ENCODE data around the gene NDEL1.
A peak's percentile ranks its signal among the peaks of the same experiment; 100 is the strongest.

The NDEL1 gene

GRCh38 chr17:8417806-8418205 lies 17.9 kb upstream of the NDEL1 start:
- DNase-seq, result no peak

GRCh38 chr17:8418471-8418870 lies 17.2 kb upstream of the NDEL1 start:
- no peak for DNase-seq

DNA sequence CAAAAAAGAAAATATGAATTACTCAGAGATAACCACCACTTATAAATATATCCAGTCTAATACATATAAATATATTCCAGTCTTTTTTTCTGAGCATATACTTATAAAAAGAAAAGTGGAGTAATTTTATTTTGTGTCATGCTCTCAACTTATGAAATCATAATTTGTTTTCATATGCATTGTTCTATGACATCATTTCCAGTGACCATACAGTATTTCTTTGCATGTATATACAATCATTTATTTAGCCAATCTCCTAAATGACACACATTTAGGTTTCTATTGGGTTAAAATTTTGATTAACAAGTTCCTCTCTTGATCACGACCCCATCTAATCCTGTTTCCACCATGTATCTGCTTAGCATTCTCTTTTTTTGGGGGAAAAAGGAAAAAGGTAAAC lies 16.4 kb upstream of the NDEL1 start:
- DNase-seq, result no peak

- DNase-seq, result no peak
Measured at GRCh38 chr17:8420041-8420934, 15.4 kb upstream of the NDEL1 start.

DNA sequence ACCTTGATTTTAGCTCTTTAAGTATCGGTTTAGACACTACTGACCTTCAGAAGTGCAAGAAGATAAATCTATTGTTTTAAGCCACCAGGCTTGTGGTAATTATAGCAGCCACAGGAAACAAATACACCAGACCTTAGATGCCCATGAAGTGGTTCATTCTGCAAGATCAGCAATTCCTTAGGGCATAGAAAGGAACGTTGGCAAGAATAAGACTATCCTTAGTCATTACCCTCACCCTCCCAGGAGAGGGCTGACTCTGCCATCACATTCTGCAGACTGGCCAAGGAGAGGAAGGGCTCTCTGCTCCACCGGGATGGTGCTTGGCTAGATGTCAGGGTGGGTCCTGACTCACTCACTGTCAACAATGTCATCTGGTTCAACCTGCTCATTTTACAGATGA lies 14.1 kb upstream of the NDEL1 start:
- no peak for DNase-seq

- no peak for DNase-seq
Measured at GRCh38 chr17:8426094-8426720, 9.5 kb upstream of the NDEL1 start.

- no peak for DNase-seq
Measured at GRCh38 chr17:8426802-8427201, 8.9 kb upstream of the NDEL1 start.

DNA sequence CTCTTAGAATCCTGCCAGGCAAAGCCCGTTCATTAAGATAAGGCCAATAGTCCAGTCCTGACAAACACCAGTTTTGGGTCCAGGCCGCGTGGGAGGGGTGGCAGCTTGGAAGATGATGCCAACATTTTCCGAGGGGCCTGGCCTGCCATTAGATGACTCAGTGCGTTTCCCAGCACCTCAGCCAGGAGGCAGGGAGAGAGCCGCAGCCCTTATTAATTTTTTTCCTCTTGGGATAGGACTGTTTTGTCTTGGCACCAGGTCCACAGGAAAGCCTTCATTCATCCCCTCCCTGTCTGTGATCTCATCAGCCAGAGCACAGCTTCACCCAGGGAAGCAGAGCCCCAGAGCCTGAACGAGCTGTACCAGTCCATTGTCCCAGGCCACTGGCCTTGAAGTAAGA lies 4.7 kb upstream of the NDEL1 start:
- no peak for DNase-seq

DNA sequence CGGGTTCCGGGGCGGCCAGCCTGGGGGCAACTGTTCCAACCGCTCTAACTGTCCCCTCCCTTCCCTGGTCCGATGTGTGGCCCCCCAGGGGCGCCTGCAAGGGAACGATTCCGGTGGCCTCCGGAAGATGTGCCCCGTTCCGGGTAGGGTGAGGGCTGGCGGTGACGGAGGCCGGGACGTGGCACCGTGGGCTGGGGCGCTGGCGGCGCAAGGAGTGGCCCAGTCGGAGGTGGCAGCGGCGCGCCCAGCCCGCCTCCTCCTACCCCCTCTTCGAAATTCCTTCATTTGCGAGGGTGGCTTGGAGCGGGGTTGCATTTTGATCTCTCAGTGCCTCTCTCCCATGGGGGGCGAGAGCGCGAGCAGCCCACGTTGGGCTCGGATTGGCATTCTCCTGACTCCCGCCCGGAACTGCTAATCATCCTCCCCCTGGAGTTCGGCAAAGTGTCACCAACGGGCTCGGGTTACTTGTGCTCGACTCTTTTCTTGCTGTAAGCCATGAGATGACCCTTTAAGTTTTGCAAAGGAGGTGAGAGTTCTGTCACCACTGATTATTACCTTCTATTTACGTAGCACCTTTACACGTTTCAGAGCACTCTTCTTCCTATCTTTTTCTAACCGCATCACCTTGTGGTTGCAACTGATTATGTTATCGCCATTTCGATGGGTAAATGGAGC lies 622 bp downstream of the NDEL1 start:
- DNase-seq, result peak; percentile 27

DNA sequence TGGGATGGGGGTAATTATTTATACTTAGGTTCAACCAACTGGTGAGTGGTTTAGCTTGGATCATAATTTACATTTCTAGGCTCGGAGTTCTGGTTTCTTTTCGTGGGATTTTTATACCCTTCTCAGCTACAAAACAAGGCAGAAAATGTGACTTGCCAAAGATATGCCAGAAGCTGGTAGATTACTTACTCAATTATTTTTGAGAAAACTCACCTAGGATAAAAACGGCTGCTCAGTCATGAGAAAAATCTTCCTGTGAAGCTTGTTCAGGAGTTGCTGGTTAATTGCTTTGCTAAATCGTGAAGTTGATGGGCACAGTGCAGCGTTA lies 1.1 kb downstream of the NDEL1 start:
- no peak for DNase-seq

GRCh38 chr17:8438441-8438840 lies 2.8 kb downstream of the NDEL1 start:
- DNase-seq, result no peak

DNA sequence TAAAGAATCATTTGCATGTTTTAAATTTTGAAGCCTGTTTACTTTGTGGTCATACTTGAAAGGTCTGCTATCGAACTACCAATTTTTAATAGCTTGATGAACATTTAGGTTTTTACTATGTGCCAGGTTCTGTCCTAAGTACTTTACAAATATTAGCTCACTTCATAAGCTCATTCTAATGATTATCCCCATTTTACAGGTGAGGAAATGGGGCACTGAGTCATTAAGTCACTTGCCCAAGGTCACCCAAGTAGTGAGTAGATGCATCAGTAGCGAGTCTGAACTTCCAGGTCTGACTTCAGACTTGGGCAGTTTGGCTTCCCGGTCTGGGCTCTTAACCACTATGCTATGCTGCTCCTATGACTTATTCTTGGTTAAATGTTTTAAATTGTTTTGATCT lies 4.0 kb downstream of the NDEL1 start:
- no peak for DNase-seq

DNA sequence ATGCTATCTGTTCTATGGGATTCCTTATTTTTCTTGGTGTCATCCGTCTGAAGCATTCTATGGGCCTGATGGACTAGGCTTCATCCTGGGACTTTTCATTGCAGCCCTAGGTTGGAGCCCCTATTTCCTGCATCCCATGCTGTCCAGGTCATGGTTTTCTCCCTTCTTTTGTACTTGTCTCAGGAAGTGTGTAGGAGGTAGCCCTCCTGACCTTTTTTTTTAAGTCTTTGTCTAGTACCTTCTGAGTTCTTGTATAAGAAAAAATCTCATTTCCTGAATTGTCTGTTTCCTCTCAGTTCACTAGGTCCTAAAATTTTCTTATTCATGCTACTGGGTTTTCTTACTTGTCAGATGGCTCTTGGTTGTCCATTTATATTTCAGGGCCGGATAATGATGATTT lies 6.0 kb downstream of the NDEL1 start:
- DNase-seq, result no peak

DNA sequence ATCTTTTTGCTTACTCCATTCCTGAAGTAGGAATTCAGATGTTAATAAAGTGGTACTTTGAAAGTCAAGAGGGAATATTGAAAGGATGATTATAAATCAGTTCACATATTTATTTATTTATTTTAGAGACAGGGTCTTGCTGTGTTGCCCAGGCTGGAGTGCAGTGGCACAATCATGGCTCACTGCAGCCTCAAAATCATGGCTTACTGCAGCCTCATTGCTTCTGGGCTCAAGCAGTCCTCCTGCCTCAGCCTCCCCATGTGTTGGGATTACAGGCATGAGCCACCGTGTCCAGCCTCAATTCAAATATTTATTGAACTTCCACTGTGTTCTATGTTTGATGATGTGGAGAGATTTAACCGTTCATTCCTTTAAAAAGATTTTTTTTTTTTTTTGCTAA lies 6.6 kb downstream of the NDEL1 start:
- no peak for DNase-seq

DNA sequence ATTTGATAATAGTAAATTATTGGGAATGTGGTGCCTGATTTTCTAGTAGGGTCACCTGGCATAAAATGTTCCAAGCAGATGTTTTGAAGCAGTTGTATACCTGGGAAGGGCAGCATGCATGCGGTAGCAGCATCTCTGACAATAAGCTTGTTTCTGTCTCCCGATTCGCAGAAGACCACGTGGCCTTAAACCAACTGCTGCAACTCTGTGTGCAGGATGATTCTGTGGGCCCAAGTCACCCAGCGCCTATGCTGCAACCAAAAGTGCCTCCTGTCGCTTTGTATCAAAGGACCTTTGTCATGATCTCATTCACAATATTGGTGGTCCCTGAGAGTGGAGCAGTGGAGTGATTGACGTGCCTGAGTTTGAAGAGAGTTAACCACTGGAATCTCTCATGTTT lies 8.1 kb downstream of the NDEL1 start:
- no peak for DNase-seq

- no peak for DNase-seq
Measured at GRCh38 chr17:8444494-8444893, 8.8 kb downstream of the NDEL1 start.

GRCh38 chr17:8445536-8445935 lies 9.9 kb downstream of the NDEL1 start:
- no peak for DNase-seq

GRCh38 chr17:8447799-8448198 lies 12.1 kb downstream of the NDEL1 start:
- DNase-seq, result no peak

DNA sequence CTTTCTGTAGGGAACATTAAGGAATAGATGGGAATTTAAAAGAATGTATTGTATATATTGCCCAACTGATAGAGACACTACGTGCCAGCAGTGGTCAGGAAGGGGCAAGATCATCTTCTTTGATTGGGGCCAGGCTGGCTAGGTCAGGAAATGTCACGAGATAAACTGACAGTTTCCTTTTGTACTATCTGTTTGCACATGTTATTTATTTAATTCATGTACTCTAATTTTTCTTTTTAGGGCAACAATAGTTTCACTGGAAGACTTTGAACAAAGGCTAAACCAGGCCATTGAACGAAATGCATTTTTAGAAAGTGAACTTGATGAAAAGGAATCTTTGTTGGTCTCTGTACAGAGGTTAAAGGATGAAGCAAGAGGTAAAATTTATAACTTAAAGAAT lies 12.6 kb downstream of the NDEL1 start:
- no peak for DNase-seq

GRCh38 chr17:8451933-8452614 lies 16.4 kb downstream of the NDEL1 start:
- no peak for DNase-seq

DNA sequence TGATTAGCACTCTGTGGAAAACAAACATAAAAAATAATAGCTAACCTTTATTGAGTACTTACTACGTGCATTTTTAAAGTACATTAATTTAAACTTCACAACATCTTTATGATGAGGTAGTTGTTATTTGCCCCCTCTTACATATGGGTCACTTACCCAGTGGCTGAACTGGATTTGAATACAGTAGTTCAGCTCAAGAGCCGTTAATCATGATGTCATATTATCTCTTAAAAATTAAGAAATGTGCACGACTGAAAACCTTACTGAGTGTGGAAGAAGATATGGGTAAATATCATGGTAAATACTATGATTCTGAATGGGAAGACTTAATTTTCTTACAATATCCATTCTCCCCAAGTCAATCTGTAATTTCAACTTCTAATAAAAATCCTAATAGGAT lies 17.6 kb downstream of the NDEL1 start:
- DNase-seq, result no peak

DNA sequence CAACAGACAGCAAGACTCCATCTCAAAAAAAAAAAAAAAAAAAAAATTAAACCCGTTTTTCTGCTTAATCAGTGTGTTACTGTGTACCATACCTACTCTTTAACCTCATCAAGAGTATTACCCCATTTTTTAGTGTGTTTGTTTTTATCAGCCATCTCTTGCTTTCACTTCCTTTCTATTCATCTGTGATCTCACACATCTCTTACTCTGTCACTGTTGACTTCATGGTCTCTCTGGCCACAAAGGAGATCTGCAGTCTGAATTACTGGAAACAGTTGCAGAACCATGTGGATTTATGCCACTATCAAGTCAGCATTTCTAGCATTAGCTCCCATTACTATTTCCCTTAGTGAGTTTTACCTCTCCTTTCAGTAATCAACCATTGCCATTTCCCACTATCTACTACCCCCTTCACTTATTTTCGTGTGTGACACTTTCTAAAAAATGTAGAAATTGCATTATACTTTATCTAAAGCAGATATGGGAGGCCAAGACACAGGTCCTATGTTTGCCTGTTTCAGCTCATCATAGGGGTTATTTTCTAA lies 20.1 kb downstream of the NDEL1 start:
- no peak for DNase-seq

- no peak for DNase-seq
Measured at GRCh38 chr17:8458128-8458527, 22.4 kb downstream of the NDEL1 start.
